ENCODE data around the gene VWF. TPM values are rescaled to one million over a fixed set of nuclear protein-coding genes. Genes with fewer than 3 reads are reported as not detected.

The VWF gene
- total and polyA plus RNA-seq, 2 of the 13 experiments (the other 11 are each of a cell fraction or from before 2014, with no cell fraction given) = 0.20 to 0.25 TPM

- TF ChIP-seq, protein P1, sequence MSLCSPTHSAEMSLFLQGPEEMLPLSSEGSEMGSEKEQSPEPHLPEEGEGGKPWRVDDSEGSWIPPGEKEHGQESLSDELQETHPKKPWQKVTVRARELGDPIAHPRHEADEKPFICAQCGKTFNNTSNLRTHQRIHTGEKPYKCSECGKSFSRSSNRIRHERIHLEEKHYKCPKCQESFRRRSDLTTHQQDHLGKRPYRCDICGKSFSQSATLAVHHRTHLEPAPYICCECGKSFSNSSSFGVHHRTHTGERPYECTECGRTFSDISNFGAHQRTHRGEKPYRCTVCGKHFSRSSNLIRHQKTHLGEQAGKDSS (CRISPR knock-in tag; IDR thresholded peaks at IDR 0.05; ENCODE audit: borderline replicate concordance, low read depth) = no peak
- TF ChIP-seq ARID2 (CRISPR knock-in tag; IDR thresholded peaks at IDR 0.05; ENCODE audit: borderline replicate concordance) (no peak), TEAD3 (CRISPR knock-in tag; optimal IDR thresholded peaks at IDR 0.05; ENCODE audit: borderline replicate concordance) (no peak), PAF1 (CRISPR knock-in tag; IDR thresholded peaks at IDR 0.05) (no peak), ZNF292 (CRISPR knock-in tag; IDR thresholded peaks at IDR 0.05; ENCODE audit: borderline replicate concordance, low read depth) (no peak), ZNF121 (CRISPR knock-in tag; IDR thresholded peaks at IDR 0.05) (no peak)
- Histone ChIP-seq H3K4me2 (ENCODE audit: low read depth, low read length) (no peak overlapping the region), H3K9ac (ENCODE audit: insufficient read depth, low read depth, low read length) (no peak overlapping the region), H3K36me3 (replicated peaks in 1 of 2; ENCODE audit: control insufficient read depth in 1 of 2, insufficient read depth in 2 of 2, low read length in 2 of 2) (no peaks in the 10 kb centered on the region), H3K4me3 (replicated peaks in 1 of 3; ENCODE audit: insufficient read depth in 1 of 3, low read depth in 2 of 3, low read length in 3 of 3) (no peak overlapping the region), H4K20me1 (ENCODE audit: insufficient read depth, low read length) (no peaks in the 10 kb centered on the region), H3K79me2 (ENCODE audit: insufficient read depth, low read length) (no peaks in the 10 kb centered on the region), H2AFZ (ENCODE audit: low read length) (no peak overlapping the region), H3K27ac (ENCODE audit: extremely low read length, insufficient read depth, low read length) (no peak overlapping the region), H3K9me3 (ENCODE audit: low read length) (no peaks in the 10 kb centered on the region), H3K27me3 (ENCODE audit: control insufficient read depth in 1 of 2, insufficient read depth in 2 of 2, low read length in 2 of 2) (no peaks in the 10 kb centered on the region), H3K4me1 (ENCODE audit: insufficient read depth, low read length) (no peaks in the 10 kb centered on the region)
- ChIA-PET POLR2A (no interaction called here), CTCF (ENCODE audit: low intra/inter-chr PET ratio, low total read pairs) (no interaction called here)
- intact Hi-C loops (cut with micrococcal nuclease; ENCODE audit: unreplicated experiment) (no loop called here), in situ Hi-C loops (cut with HindIII; ENCODE audit: extremely low pct_ligation_motif_present, low pct_unique_long_range_greater_than_20kb) (no loop called here)
- ATAC-seq (no peak), DNase-seq (ENCODE audit: low spot score) (no peak), FAIRE-seq (no peak)
- 9% methylated on average over 8 of the region's 8 CpGs for WGBS (ENCODE audit: low lambda C conversion rate)
- no TSS peak for BruUV-seq (replicated peaks)
Observed at GRCh38 chr12:6044082-6044481, 80.4 kb downstream of the VWF start.

- intact Hi-C loops (cut with micrococcal nuclease; ENCODE audit: unreplicated experiment) (no loop called here), in situ Hi-C loops (cut with HindIII; ENCODE audit: extremely low pct_ligation_motif_present, low pct_unique_long_range_greater_than_20kb) (no loop called here)
- no peaks in the 10 kb centered on the region for H3K9me3 ChIP-seq (ENCODE audit: low read length)
- H3K9ac ChIP-seq (ENCODE audit: insufficient read depth, low read depth, low read length) = no peak overlapping the region
- H2AFZ ChIP-seq (ENCODE audit: low read length) = no peak overlapping the region
- no peaks in the 10 kb centered on the region for H3K27me3 ChIP-seq (ENCODE audit: control insufficient read depth in 1 of 2, insufficient read depth in 2 of 2, low read length in 2 of 2)
- no peak overlapping the region for H3K27ac ChIP-seq (ENCODE audit: extremely low read length, insufficient read depth, low read length)
- no peaks in the 10 kb centered on the region for H4K20me1 ChIP-seq (ENCODE audit: insufficient read depth, low read length)
- no TSS peak for BruUV-seq (replicated peaks)
- ChIA-PET POLR2A (no interaction called here), CTCF (ENCODE audit: low intra/inter-chr PET ratio, low total read pairs) (no interaction called here)
- H3K36me3 ChIP-seq (replicated peaks in 1 of 2; ENCODE audit: control insufficient read depth in 1 of 2, insufficient read depth in 2 of 2, low read length in 2 of 2) = no peaks in the 10 kb centered on the region
- no peaks in the 10 kb centered on the region for H3K4me1 ChIP-seq (ENCODE audit: insufficient read depth, low read length)
- FAIRE-seq (no peak), DNase-seq (ENCODE audit: low spot score) (no peak), ATAC-seq (no peak)
- no peaks in the 10 kb centered on the region for H3K79me2 ChIP-seq (ENCODE audit: insufficient read depth, low read length)
- no peak overlapping the region for H3K4me3 ChIP-seq (replicated peaks in 1 of 3; ENCODE audit: insufficient read depth in 1 of 3, low read depth in 2 of 3, low read length in 3 of 3)
- WGBS (ENCODE audit: low lambda C conversion rate) = 72% methylated on average over 16 of the region's 16 CpGs
- H3K4me2 ChIP-seq (ENCODE audit: low read depth, low read length) = no peak overlapping the region
- TF ChIP-seq PBX2 (CRISPR knock-in tag; IDR thresholded peaks at IDR 0.05) (no peak), TBX2 (CRISPR knock-in tag; IDR thresholded peaks at IDR 0.05; ENCODE audit: borderline replicate concordance) (no peak), KIAA2018 (CRISPR knock-in tag; IDR thresholded peaks at IDR 0.05; ENCODE audit: borderline replicate concordance) (no peak)
Observed at GRCh38 chr12:6042446-6042845, 82.0 kb downstream of the VWF start.

Data from HepG2 (cell line).